ENCODE data around the gene IP6K2. TPM values are rescaled to one million over a fixed set of nuclear protein-coding genes. Genes with fewer than 3 reads are reported as not detected.
A peak's percentile ranks its signal among the peaks of the same experiment; 100 is the strongest.
"Not testable (repeated sequence)": the region's sequence is repeated elsewhere in the genome, so short reads cannot be mapped to it uniquely, and the experiment has no call there.

Gene IP6K2
- polyA plus RNA-seq, 1 experiment: 110 TPM

- no peaks in the 10 kb centered on the region for H3K27me3 ChIP-seq (ENCODE audit: control insufficient read depth, insufficient read depth, low read length)
- no peak overlapping the region for H3K4me3 ChIP-seq (ENCODE audit: low read depth, low read length)
- no peak for DNase-seq (ENCODE audit: low read depth, low spot score)
- CTCF ChIA-PET: interaction anchor here (0.7 kb wide), 1 partner anchor 16 kb away, joined by 3 read pairs; no protein-coding TSS in a partner anchor
- H3K27ac ChIP-seq (ENCODE audit: low read depth, low read length): no peak overlapping the region
- peaks cover 2% of the 10 kb centered on the region for H3K9me3 ChIP-seq (ENCODE audit: control insufficient read depth, insufficient read depth, low read length)
- POLR2A ChIA-PET: no interaction called here
- TF ChIP-seq CTCF (IDR thresholded peaks at IDR 0.05; ENCODE audit: low read depth, low read length): no peak
These were observed 6.7 kb upstream of the IP6K2 start for GRCh38 chr3:48723725-48724124.

- not testable (repeated sequence) for H3K9me3 ChIP-seq (ENCODE audit: control insufficient read depth, insufficient read depth, low read length); DNase-seq (ENCODE audit: low read depth, low spot score)
These were observed 6.3 kb upstream of the IP6K2 start for GRCh38 chr3:48723293-48723692.

GRCh38 chr3:48716508-48716981 is 476 bp downstream of the IP6K2 start:
- Histone ChIP-seq H3K9me3 (ENCODE audit: control insufficient read depth, insufficient read depth, low read length) (no peaks in the 10 kb centered on the region), H3K27me3 (ENCODE audit: control insufficient read depth, insufficient read depth, low read length) (no peaks in the 10 kb centered on the region), H3K4me3 (ENCODE audit: low read depth, low read length) (peak overlapping the region; percentile 99), H3K27ac (ENCODE audit: low read depth, low read length) (peak overlapping the region; percentile 87)
- ChIA-PET POLR2A (interaction anchor here (0.5 to 1.2 kb wide), 7 partner anchors 8 to 1087 kb away, joined by 3 to 10 read pairs (median 3); partner anchors contain the start of genes INKA1 and QRICH1), CTCF (interaction anchor here (0.6 to 1.7 kb wide), 4 partner anchors 21 to 280 kb away, joined by 4 to 5 read pairs (median 4); no protein-coding TSS in a partner anchor)
- DNase-seq (ENCODE audit: low read depth, low spot score): no peak
- no peak for TF ChIP-seq CTCF (IDR thresholded peaks at IDR 0.05; ENCODE audit: low read depth, low read length)

More at GRCh38 chr3:48723293-48723692, 6.3 kb upstream of the IP6K2 start:
- POLR2A ChIA-PET; H3K27ac ChIP-seq (ENCODE audit: low read depth, low read length); H3K27me3 ChIP-seq (ENCODE audit: control insufficient read depth, insufficient read depth, low read length); CTCF ChIA-PET; H3K4me3 ChIP-seq (ENCODE audit: low read depth, low read length): not testable (repeated sequence)

- CTCF ChIA-PET: interaction anchor here (0.7 to 1.1 kb wide), 2 partner anchors 22 to 29 kb away, joined by 3 to 5 read pairs; no protein-coding TSS in a partner anchor
- POLR2A ChIA-PET: interaction anchor here (0.7 kb wide), 1 partner anchor 9 kb away, joined by 5 read pairs; no protein-coding TSS in a partner anchor
- no peak for DNase-seq (ENCODE audit: low read depth, low spot score)
- H3K4me3 ChIP-seq (ENCODE audit: low read depth, low read length): peak overlapping the region; percentile 99
- H3K27me3 ChIP-seq (ENCODE audit: control insufficient read depth, insufficient read depth, low read length): no peaks in the 10 kb centered on the region
- H3K9me3 ChIP-seq (ENCODE audit: control insufficient read depth, insufficient read depth, low read length): no peaks in the 10 kb centered on the region
- TF ChIP-seq CTCF (IDR thresholded peaks at IDR 0.05; ENCODE audit: low read depth, low read length): no peak
- no peak overlapping the region for H3K27ac ChIP-seq (ENCODE audit: low read depth, low read length)
These were observed 1.7 kb downstream of the IP6K2 start for GRCh38 chr3:48715174-48715800.

GRCh38 chr3:48711727-48712126 is 5.3 kb downstream of the IP6K2 start:
- POLR2A ChIA-PET: no interaction called here
- no peak for TF ChIP-seq CTCF (IDR thresholded peaks at IDR 0.05; ENCODE audit: low read depth, low read length)
- Histone ChIP-seq H3K27ac (ENCODE audit: low read depth, low read length) (no peak overlapping the region), H3K27me3 (ENCODE audit: control insufficient read depth, insufficient read depth, low read length) (no peaks in the 10 kb centered on the region), H3K9me3 (ENCODE audit: control insufficient read depth, insufficient read depth, low read length) (no peaks in the 10 kb centered on the region), H3K4me3 (ENCODE audit: low read depth, low read length) (no peak overlapping the region)
- DNase-seq (ENCODE audit: low read depth, low spot score): no peak
- CTCF ChIA-PET: interaction anchor here (1.6 kb wide), 1 partner anchor 28 kb away, joined by 5 read pairs; no protein-coding TSS in a partner anchor

All from AG04450 (cell line).